ENCODE data around the gene SFRP2.

SFRP2 gene

GRCh38 chr4:153788413-153789276 lies at the start of gene SFRP2:
Gene SFRP2, minus strand, starts transcription at chr4:153789083. Its CDS starts 248 bp downstream, at chr4:153788835.
- TF ChIP-seq GATA2 (IDR thresholded peaks at IDR 0.05; ENCODE audit: low read depth, low read length) = no peak
- TF ChIP-seq GATA3 (IDR thresholded peaks at IDR 0.05; ENCODE audit: low read depth, low read length) = no peak

GRCh38 chr4:153838564-153838963 lies 49.7 kb upstream of the SFRP2 start:
- TF ChIP-seq GATA3 (IDR thresholded peaks at IDR 0.05; ENCODE audit: low read depth, low read length) = no peak
- TF ChIP-seq GATA2 (IDR thresholded peaks at IDR 0.05; ENCODE audit: low read depth, low read length) = no peak

- TF ChIP-seq GATA3 (IDR thresholded peaks at IDR 0.05; ENCODE audit: low read depth, low read length) (no peak), GATA2 (IDR thresholded peaks at IDR 0.05; ENCODE audit: low read depth, low read length) (no peak)
Observed at GRCh38 chr4:153834901-153835300, 46.0 kb upstream of the SFRP2 start.

GRCh38 chr4:153832720-153833287 lies 43.9 kb upstream of the SFRP2 start:
- TF ChIP-seq GATA3 (IDR thresholded peaks at IDR 0.05; ENCODE audit: low read depth, low read length) = no peak
- no peak for TF ChIP-seq GATA2 (IDR thresholded peaks at IDR 0.05; ENCODE audit: low read depth, low read length)

GRCh38 chr4:153832054-153832453 lies 43.2 kb upstream of the SFRP2 start:
- TF ChIP-seq GATA2 (IDR thresholded peaks at IDR 0.05; ENCODE audit: low read depth, low read length) (no peak), GATA3 (IDR thresholded peaks at IDR 0.05; ENCODE audit: low read depth, low read length) (no peak)

GRCh38 chr4:153831245-153831644 lies 42.4 kb upstream of the SFRP2 start:
- no peak for TF ChIP-seq GATA2 (IDR thresholded peaks at IDR 0.05; ENCODE audit: low read depth, low read length)
- TF ChIP-seq GATA3 (IDR thresholded peaks at IDR 0.05; ENCODE audit: low read depth, low read length) = no peak

- TF ChIP-seq GATA2 (IDR thresholded peaks at IDR 0.05; ENCODE audit: low read depth, low read length) = no peak
- no peak for TF ChIP-seq GATA3 (IDR thresholded peaks at IDR 0.05; ENCODE audit: low read depth, low read length)
Observed at GRCh38 chr4:153825691-153826090, 36.8 kb upstream of the SFRP2 start.

GRCh38 chr4:153825126-153825525 lies 36.2 kb upstream of the SFRP2 start:
- TF ChIP-seq GATA2 (IDR thresholded peaks at IDR 0.05; ENCODE audit: low read depth, low read length) = no peak
- TF ChIP-seq GATA3 (IDR thresholded peaks at IDR 0.05; ENCODE audit: low read depth, low read length) = no peak

GRCh38 chr4:153824501-153824900 lies 35.6 kb upstream of the SFRP2 start:
- TF ChIP-seq GATA2 (IDR thresholded peaks at IDR 0.05; ENCODE audit: low read depth, low read length) (no peak), GATA3 (IDR thresholded peaks at IDR 0.05; ENCODE audit: low read depth, low read length) (no peak)

- TF ChIP-seq GATA2 (IDR thresholded peaks at IDR 0.05; ENCODE audit: low read depth, low read length) (no peak), GATA3 (IDR thresholded peaks at IDR 0.05; ENCODE audit: low read depth, low read length) (no peak)
Observed at GRCh38 chr4:153823483-153823882, 34.6 kb upstream of the SFRP2 start.

- TF ChIP-seq GATA2 (IDR thresholded peaks at IDR 0.05; ENCODE audit: low read depth, low read length) (no peak), GATA3 (IDR thresholded peaks at IDR 0.05; ENCODE audit: low read depth, low read length) (no peak)
Observed at GRCh38 chr4:153822316-153822715, 33.4 kb upstream of the SFRP2 start.

- TF ChIP-seq GATA2 (IDR thresholded peaks at IDR 0.05; ENCODE audit: low read depth, low read length) (no peak), GATA3 (IDR thresholded peaks at IDR 0.05; ENCODE audit: low read depth, low read length) (no peak)
Observed at GRCh38 chr4:153817466-153817865, 28.6 kb upstream of the SFRP2 start.

GRCh38 chr4:153816542-153816941 lies 27.7 kb upstream of the SFRP2 start:
- TF ChIP-seq GATA2 (IDR thresholded peaks at IDR 0.05; ENCODE audit: low read depth, low read length) (no peak), GATA3 (IDR thresholded peaks at IDR 0.05; ENCODE audit: low read depth, low read length) (no peak)

- no peak for TF ChIP-seq GATA3 (IDR thresholded peaks at IDR 0.05; ENCODE audit: low read depth, low read length)
- no peak for TF ChIP-seq GATA2 (IDR thresholded peaks at IDR 0.05; ENCODE audit: low read depth, low read length)
Observed at GRCh38 chr4:153814789-153815188, 25.9 kb upstream of the SFRP2 start.

All from SH-SY5Y (cell line).